Loucy (cell line): ENCODE measurements around the gene CENPS.
A peak's percentile ranks its signal among the peaks of the same experiment; 100 is the strongest.
"Not testable (repeated sequence)": the region's sequence is repeated elsewhere in the genome, so short reads cannot be mapped to it uniquely, and the experiment has no call there.

Experiments
- H2AFZ ChIP-seq: fragments of 200-600 bp; sonication (generic); 2 replicates; pipeline ENCODE4 v1.6.0; 2016; ENCODE audit warnings: antibody characterized with exemption, mild to moderate bottlenecking, low read length, moderate library complexity
- H3F3A ChIP-seq: fragments of 200-600 bp; 2 replicates; pipeline ENCODE4 v1.6.0; 2016; ENCODE audit warnings: antibody characterized with exemption, low read depth, mild to moderate bottlenecking
- H3K27me3 ChIP-seq: fragments of 200-600 bp; sonication (generic); 2 replicates; pipeline ENCODE4 v1.6.1; 2014; ENCODE audit warnings: low read length, mild to moderate bottlenecking; ENCODE audit not compliant: insufficient read depth, poor library complexity, severe bottlenecking
- H3K36me3 ChIP-seq: fragments of 200-600 bp; sonication (generic); 2 replicates; pipeline ENCODE4 v1.6.1; 2016; ENCODE audit warnings: low read length; ENCODE audit not compliant: insufficient read depth
- H3K4me1 ChIP-seq: fragments of 200-600 bp; sonication (generic); 2 replicates; pipeline ENCODE4 v1.5.1; 2014; ENCODE audit warnings: low read length, mild to moderate bottlenecking; ENCODE audit not compliant: insufficient read depth, poor library complexity, severe bottlenecking
- H3K4me2 ChIP-seq: fragments of 200-600 bp; sonication (generic); 2 replicates; pipeline ENCODE4 v1.6.0; 2014; ENCODE audit warnings: antibody characterized with exemption, low read length, low read depth, mild to moderate bottlenecking; ENCODE audit not compliant: poor library complexity, severe bottlenecking
- H3K4me3 ChIP-seq: fragments of 200-600 bp; sonication (generic); 2 replicates; pipeline ENCODE4 v1.5.1; 2014; ENCODE audit warnings: low read length, mild to moderate bottlenecking, mixed read lengths; ENCODE audit not compliant: poor library complexity, severe bottlenecking
- H3K79me2 ChIP-seq: fragments of 200-600 bp; sonication (generic); 2 replicates; pipeline ENCODE4 v1.6.1; 2014; ENCODE audit warnings: low read length; ENCODE audit not compliant: insufficient read depth
- H3K9ac ChIP-seq: fragments of 200-600 bp; sonication (generic); 2 replicates; pipeline ENCODE4 v1.6.0; 2014; ENCODE audit warnings: mild to moderate bottlenecking, low read depth, low read length, moderate library complexity; ENCODE audit not compliant: poor library complexity, severe bottlenecking
- H3K9me2 ChIP-seq: fragments of 200-600 bp; sonication (generic); replicated peaks from 2 replicates; pipeline ENCODE4 v1.6.1; 2016; ENCODE audit warnings: low read depth, low read length, mixed read lengths
- H3K9me3 ChIP-seq: fragments of 200-600 bp; sonication (generic); 2 replicates; pipeline ENCODE4 v1.6.1; 2014; ENCODE audit warnings: mild to moderate bottlenecking, antibody characterized with exemption, low read length, low read depth; ENCODE audit not compliant: insufficient read depth
- H4K20me1 ChIP-seq: fragments of 200-600 bp; sonication (generic); 2 replicates; pipeline ENCODE4 v1.6.0; 2014; ENCODE audit warnings: antibody characterized with exemption, low read length, mild to moderate bottlenecking; ENCODE audit not compliant: insufficient read depth, poor library complexity, severe bottlenecking
- EZH2phosphoT487 ChIP-seq: fragments of 200-600 bp; IDR thresholded peaks from 2 replicates; pipeline ENCODE4 v1.6.1; 2018; ENCODE audit warnings: antibody characterized with exemption, mild to moderate bottlenecking, moderate library complexity, borderline replicate concordance
- TF ChIP-seq, protein P1 (sequence below): fragments of 200-600 bp; sonication (generic); conservative IDR thresholded peaks from 2 replicates; pipeline ENCODE4 v1.5.1; 2014; ENCODE audit warnings: mild to moderate bottlenecking, antibody characterized with exemption, low read length

Gene CENPS

DNA sequence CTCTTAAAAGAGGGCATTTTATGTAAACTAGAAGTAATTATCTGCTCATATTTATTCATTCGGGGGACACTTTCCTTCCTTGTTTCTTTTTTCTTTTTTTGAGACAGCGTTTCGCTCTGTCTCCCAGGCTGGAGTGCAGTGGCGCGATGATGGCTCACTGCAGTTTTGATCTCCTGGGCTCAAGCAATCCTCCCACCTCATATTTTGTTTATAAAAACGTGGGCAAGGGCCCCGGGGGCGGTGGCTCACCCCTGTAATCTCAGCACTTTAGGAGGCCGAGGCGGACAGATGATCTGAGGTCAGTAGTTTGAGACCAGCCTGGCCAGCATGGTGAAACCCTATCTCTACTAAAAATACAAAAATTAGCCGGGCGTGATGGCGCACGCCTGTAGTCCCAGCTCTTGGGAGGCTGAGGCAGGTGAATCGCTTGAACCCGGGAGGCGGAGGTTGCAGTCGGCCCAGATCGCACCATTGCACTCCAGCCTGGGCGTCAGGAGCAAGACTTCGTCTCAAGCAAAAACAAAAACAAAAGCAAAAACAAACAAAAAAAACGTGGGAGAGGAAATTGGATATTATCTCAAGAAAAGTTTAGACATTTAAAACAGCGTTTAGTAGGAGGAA, 43.0 kb downstream of the CENPS start:
- no peak for TF ChIP-seq EZH2phosphoT487
- TF ChIP-seq, protein P1, sequence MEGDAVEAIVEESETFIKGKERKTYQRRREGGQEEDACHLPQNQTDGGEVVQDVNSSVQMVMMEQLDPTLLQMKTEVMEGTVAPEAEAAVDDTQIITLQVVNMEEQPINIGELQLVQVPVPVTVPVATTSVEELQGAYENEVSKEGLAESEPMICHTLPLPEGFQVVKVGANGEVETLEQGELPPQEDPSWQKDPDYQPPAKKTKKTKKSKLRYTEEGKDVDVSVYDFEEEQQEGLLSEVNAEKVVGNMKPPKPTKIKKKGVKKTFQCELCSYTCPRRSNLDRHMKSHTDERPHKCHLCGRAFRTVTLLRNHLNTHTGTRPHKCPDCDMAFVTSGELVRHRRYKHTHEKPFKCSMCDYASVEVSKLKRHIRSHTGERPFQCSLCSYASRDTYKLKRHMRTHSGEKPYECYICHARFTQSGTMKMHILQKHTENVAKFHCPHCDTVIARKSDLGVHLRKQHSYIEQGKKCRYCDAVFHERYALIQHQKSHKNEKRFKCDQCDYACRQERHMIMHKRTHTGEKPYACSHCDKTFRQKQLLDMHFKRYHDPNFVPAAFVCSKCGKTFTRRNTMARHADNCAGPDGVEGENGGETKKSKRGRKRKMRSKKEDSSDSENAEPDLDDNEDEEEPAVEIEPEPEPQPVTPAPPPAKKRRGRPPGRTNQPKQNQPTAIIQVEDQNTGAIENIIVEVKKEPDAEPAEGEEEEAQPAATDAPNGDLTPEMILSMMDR = no peak

DNA sequence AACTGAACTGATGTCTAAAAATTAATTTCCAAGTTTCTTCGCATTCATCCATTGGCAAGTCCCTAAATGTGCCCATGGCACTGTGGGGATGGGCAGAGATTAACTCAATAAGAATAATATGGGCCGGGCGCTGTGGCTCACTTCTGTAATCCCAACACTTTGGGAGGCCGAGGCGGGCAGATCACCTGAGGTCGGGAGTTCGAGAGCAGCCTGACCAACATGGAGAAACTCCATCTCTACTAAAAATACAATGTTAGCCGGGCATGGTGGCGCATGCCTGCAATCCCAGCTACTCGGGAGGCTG, 44.0 kb downstream of the CENPS start:
- not testable (repeated sequence) for H3K36me3 ChIP-seq, H3F3A ChIP-seq, H3K9me3 ChIP-seq, H3K27me3 ChIP-seq, H3K9me2 ChIP-seq
- Histone ChIP-seq H3K79me2 (peaks cover 53% of the 10 kb centered on the region), H3K4me2 (peak overlapping the region; percentile 74), H3K4me3 (peak overlapping the region; percentile 83), H3K4me1 (peaks cover 34% of the 10 kb centered on the region), H4K20me1 (peaks cover 19% of the 10 kb centered on the region), H3K9ac (peak overlapping the region; percentile 83), H2AFZ (peak overlapping the region; percentile 96)

More for the DNA sequence above, 43.0 kb downstream of the CENPS start:
- Histone ChIP-seq H3K9ac (peak overlapping the region; percentile 70), H4K20me1 (peaks cover 17% of the 10 kb centered on the region), H3K36me3 (peaks cover 9% of the 10 kb centered on the region; the same call in 1 of the 2 replicates), H3F3A (no peaks in the 10 kb centered on the region), H3K27me3 (no peaks in the 10 kb centered on the region), H3K4me2 (peak overlapping the region; percentile 76), H3K4me1 (peaks cover 32% of the 10 kb centered on the region), H3K79me2 (peaks cover 43% of the 10 kb centered on the region), H3K9me3 (no peaks in the 10 kb centered on the region), H3K4me3 (peak overlapping the region; percentile 92), H3K9me2 (no peaks in the 10 kb centered on the region), H2AFZ (peak overlapping the region; percentile 97; the same call in 1 of the 2 replicates)

DNA sequence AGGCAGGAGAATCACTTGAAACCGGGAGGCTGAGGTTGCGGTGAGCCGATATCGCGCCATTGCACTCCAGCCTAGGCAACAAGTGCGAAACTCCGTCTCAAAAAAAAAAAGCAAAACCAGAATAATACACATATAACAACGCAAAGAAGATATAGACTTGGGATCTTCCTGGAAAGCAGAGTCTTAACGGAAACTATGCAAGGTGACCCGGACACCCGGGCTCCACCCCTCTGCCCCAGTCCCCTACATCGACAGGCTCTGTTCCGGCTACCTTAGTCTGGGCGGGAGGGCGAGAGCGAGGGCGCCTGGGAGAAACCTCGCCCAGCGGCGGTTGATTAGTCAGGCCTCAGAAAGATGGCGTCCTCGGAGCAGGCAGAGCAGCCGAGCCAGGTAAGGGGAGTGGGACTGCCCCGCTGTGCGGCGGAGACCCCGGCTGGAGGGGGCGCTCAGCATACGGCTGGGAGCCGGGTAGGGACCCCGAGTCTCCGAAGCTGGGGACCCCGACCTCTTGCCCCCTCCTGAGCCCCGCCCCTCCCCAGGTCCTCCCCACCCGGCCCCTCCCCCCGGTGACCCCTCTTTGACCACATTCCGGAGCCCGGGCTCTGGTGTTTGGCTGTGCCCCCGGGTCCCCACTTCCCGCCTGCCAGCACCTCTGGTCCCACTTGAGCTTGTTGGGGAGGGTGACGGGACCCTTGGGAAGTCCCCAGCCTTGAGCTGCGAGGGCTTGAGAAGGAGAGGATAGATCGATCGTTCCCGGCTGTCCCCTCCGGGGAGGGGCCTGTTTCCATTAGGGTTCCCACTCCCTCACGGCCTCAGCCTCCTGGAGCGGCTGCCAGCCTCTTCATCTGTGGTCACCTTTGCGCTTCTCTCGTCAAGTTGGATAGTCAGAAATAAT, 44.6 kb downstream of the CENPS start, which contains the start of gene PEX14:
Gene PEX14 (plus strand): TSS at position 338 of the 895 bp plus-strand sequence. CDS start 17 bp downstream, at position 355.
- Histone ChIP-seq H3K27me3 (no peaks in the 10 kb centered on the region), H3K36me3 (no peaks in the 10 kb centered on the region), H3K4me2 (peak within 1 kb of the TSS; percentile 99), H3K9ac (peak within 1 kb of the TSS; percentile 83), H3K4me3 (peak within 1 kb of the TSS; percentile 83), H3K9me3 (no peaks in the 10 kb centered on the region), H2AFZ (peak within 1 kb of the TSS; percentile 96), H3K9me2 (no peaks in the 10 kb centered on the region), H3K79me2 (peaks cover 59% of the 10 kb centered on the region), H3F3A (no peaks in the 10 kb centered on the region), H4K20me1 (peaks cover 19% of the 10 kb centered on the region), H3K4me1 (peaks cover 34% of the 10 kb centered on the region)
- TF ChIP-seq, protein P1 = no peak
- TF ChIP-seq EZH2phosphoT487 = no peak
